Measurements from ENCODE around the gene MANBA.

The MANBA gene

DNA sequence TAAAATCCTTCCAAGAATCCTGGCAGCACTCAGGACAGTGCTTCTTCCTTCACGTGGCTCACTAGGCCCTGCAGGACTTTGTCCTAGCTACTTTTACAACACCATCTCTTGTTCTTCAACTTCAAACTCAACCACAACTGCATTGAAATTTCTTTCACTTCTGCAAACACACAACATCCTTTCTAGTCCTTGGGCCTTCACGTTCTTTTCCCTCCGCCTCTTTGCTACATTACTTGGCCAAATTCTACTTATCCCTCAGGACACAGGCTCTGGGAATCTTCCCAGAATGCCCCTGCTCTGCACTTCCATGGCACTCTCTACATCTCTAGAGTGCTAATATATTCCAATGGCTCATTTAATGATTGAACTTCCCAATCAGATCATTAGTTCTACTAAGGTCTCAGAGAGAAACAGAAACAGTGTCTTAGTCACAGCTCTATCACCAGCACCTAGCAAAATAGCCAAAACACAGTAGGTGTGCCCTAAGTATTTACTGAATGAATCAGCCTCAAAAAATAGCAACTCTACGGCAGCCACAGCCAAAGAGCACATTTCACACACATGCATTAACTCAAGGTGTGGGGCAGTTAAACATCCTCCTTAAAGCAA, 73.3 kb downstream of the MANBA start:
- no peak for DNase-seq (ENCODE audit: low read depth)
- TF ChIP-seq MYC (IDR thresholded peaks at IDR 0.05; ENCODE audit: low read depth, low read length) (no peak), POLR2A (IDR thresholded peaks at IDR 0.05; ENCODE audit: extremely low read depth, insufficient read length) (no peak)
- TF ChIP-seq, protein P1, sequence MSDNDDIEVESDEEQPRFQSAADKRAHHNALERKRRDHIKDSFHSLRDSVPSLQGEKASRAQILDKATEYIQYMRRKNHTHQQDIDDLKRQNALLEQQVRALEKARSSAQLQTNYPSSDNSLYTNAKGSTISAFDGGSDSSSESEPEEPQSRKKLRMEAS (IDR thresholded peaks at IDR 0.05; ENCODE audit: low read depth, low read length) = no peak
- no peak overlapping the region for H3K4me3 ChIP-seq (ENCODE audit: low read depth, low read length)

- TF ChIP-seq MYC (IDR thresholded peaks at IDR 0.05; ENCODE audit: low read depth, low read length) = no peak
- TF ChIP-seq POLR2A (IDR thresholded peaks at IDR 0.05; ENCODE audit: extremely low read depth, insufficient read length) = no peak
- no peak for TF ChIP-seq CTCF (IDR thresholded peaks at IDR 0.05; ENCODE audit: low read depth, low read length)
- TF ChIP-seq, protein P1 (IDR thresholded peaks at IDR 0.05; ENCODE audit: low read depth, low read length) = no peak
- no peak overlapping the region for H3K4me3 ChIP-seq (ENCODE audit: low read depth, low read length)
- DNase-seq (ENCODE audit: low read depth) = no peak
Observed at GRCh38 chr4:102685768-102686167, 75.0 kb downstream of the MANBA start.

GRCh38 chr4:102684610-102685052, 76.1 kb downstream of the MANBA start:
- H3K4me3 ChIP-seq (ENCODE audit: low read depth, low read length) = no peak overlapping the region
- TF ChIP-seq CTCF (IDR thresholded peaks at IDR 0.05; ENCODE audit: low read depth, low read length) = no peak
- TF ChIP-seq MYC (IDR thresholded peaks at IDR 0.05; ENCODE audit: low read depth, low read length) = no peak
- TF ChIP-seq POLR2A (IDR thresholded peaks at IDR 0.05; ENCODE audit: extremely low read depth, insufficient read length) = no peak
- TF ChIP-seq, protein P1 (IDR thresholded peaks at IDR 0.05; ENCODE audit: low read depth, low read length) = no peak
- no peak for DNase-seq (ENCODE audit: low read depth)

DNA sequence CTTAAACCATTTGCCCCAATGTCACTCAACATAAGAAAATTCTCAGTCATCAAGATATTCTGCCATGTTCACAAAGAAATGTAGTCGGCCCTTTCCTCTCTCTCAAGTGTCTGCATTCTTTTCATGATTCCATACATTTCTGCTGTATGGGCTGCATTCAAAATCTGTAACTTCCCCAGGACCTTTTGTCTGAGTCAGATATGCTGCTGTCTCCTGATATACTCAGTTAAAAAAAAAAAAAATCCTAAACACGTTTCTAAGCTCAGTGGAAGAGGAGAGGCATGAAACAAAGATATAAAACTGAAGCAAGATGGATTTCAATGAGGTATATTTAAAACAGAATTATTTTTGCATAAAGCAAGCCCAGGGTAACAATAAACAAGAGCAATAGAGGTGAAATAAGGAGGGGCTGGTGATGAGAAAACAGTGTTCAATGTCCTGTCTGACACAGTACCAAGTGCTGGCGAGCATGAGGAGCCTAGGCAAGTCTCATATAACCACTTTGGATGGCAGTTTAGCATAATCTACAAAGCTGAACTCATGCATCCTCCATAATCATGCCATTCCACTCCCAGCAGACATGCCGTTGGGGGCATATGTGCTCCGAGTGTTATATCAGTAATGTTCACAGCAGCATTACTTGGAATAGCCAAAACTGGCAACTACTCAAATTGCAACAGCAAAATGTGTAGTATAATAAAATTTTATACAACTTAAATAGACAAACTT, 76.7 kb downstream of the MANBA start:
- no peak overlapping the region for H3K4me3 ChIP-seq (ENCODE audit: low read depth, low read length)
- TF ChIP-seq POLR2A (IDR thresholded peaks at IDR 0.05; ENCODE audit: extremely low read depth, insufficient read length) (no peak), CTCF (IDR thresholded peaks at IDR 0.05; ENCODE audit: low read depth, low read length) (no peak), MYC (IDR thresholded peaks at IDR 0.05; ENCODE audit: low read depth, low read length) (no peak)
- TF ChIP-seq, protein P1 (IDR thresholded peaks at IDR 0.05; ENCODE audit: low read depth, low read length) = no peak
- DNase-seq (ENCODE audit: low read depth) = no peak

GRCh38 chr4:102678695-102679335, 82.0 kb downstream of the MANBA start:
- no peak overlapping the region for H3K4me3 ChIP-seq (ENCODE audit: low read depth, low read length)
- no peak for TF ChIP-seq MYC (IDR thresholded peaks at IDR 0.05; ENCODE audit: low read depth, low read length)
- TF ChIP-seq CTCF (IDR thresholded peaks at IDR 0.05; ENCODE audit: low read depth, low read length) = no peak
- TF ChIP-seq, protein P1 (IDR thresholded peaks at IDR 0.05; ENCODE audit: low read depth, low read length) = no peak
- no peak for TF ChIP-seq POLR2A (IDR thresholded peaks at IDR 0.05; ENCODE audit: extremely low read depth, insufficient read length)
- DNase-seq (ENCODE audit: low read depth) = no peak

GRCh38 chr4:102678107-102678506, 82.7 kb downstream of the MANBA start:
- DNase-seq (ENCODE audit: low read depth) = no peak
- no peak for TF ChIP-seq MYC (IDR thresholded peaks at IDR 0.05; ENCODE audit: low read depth, low read length)
- TF ChIP-seq, protein P1 (IDR thresholded peaks at IDR 0.05; ENCODE audit: low read depth, low read length) = no peak
- no peak for TF ChIP-seq CTCF (IDR thresholded peaks at IDR 0.05; ENCODE audit: low read depth, low read length)
- no peak for TF ChIP-seq POLR2A (IDR thresholded peaks at IDR 0.05; ENCODE audit: extremely low read depth, insufficient read length)
- no peak overlapping the region for H3K4me3 ChIP-seq (ENCODE audit: low read depth, low read length)

Measured in NB4 (cell line).